GM12878 (cell line): ENCODE results near the gene GALNS. TPM values are rescaled to one million over a fixed set of nuclear protein-coding genes. Genes with fewer than 3 reads are reported as not detected.

Experiments used
- CBFB ChIP-seq: IDR thresholded peaks from 2 replicates; pipeline ENCODE4 v1.6.1; 2016; ENCODE audit warnings: antibody characterized with exemption, low read depth
- CBX5 ChIP-seq: sonication (generic); IDR thresholded peaks from 2 replicates; pipeline ENCODE4 v1.6.1; 2016; ENCODE audit warnings: low read depth, moderate library complexity, mild to moderate bottlenecking, inconsistent platforms
- CREM ChIP-seq: IDR thresholded peaks from 2 replicates; pipeline ENCODE4 v1.6.1; 2014; ENCODE audit warnings: antibody characterized with exemption, low read depth
- EP300 ChIP-seq, 2 experiments: fragments of 150-350 bp in 1 of 2; IDR thresholded peaks; 2 replicates each; pipeline ENCODE4 v1.6.1; 2011 to 2012; ENCODE audit warnings: low read depth in 2 of 2, low read length in 2 of 2, borderline replicate concordance in 1 of 2, improper control_type of control experiment in 1 of 2, inconsistent platforms in 1 of 2; ENCODE audit not compliant: control insufficient read depth in 1 of 2
- HDAC2 ChIP-seq: fragments of 200-600 bp; sonication (generic); IDR thresholded peaks from 2 replicates; pipeline ENCODE4 v1.6.1; 2017
- IKZF2 ChIP-seq, 2 experiments: fragments of 450-650 bp; IDR thresholded peaks; 2 replicates each; pipeline ENCODE4 v1.6.1; 2017; ENCODE audit warnings: mild to moderate bottlenecking in 2 of 2, moderate library complexity in 2 of 2
- MYB ChIP-seq: fragments of 150-350 bp; IDR thresholded peaks from 2 replicates; pipeline ENCODE4 v1.6.1; 2014; ENCODE audit warnings: mild to moderate bottlenecking, low read depth, low read length, borderline replicate concordance
- RELA ChIP-seq: fragments of 450-650 bp; IDR thresholded peaks from 2 replicates; pipeline ENCODE4 v1.8.0; 2014; ENCODE audit warnings: borderline replicate concordance; ENCODE audit not compliant: partially characterized antibody
- TBL1XR1 ChIP-seq: IDR thresholded peaks from 2 replicates; pipeline ENCODE4 v1.6.1; 2012; ENCODE audit warnings: low read depth, low read length, improper control_type of control experiment
- TCF7 ChIP-seq: IDR thresholded peaks from 2 replicates; pipeline ENCODE4 v1.6.1; 2014; ENCODE audit warnings: antibody characterized with exemption, borderline replicate concordance
- polyA plus RNA-seq, 11 experiments: library from polyadenylated mRNA; depleted of rRNA in 4 of 11; unstranded in 6 of 11; stranded (reverse) in 5 of 11; fragments of >200 nt; fragmentation: Nextera tagmentation in 4 of 11; fragmentation: Illumina TruSeq in 1 of 11; extraction: Ambion mirVana in 4 of 11; extraction: Trizol in 1 of 11; gene quantifications; 1 replicate in 1 of 11; 2 replicates in 10 of 11; pipeline versions ENCODE4 v1.2.1 to v1.2.3, GENCODE V29; 2011 to 2016; ENCODE audit warnings: inconsistent platforms in 2 of 11, missing spikeins in 2 of 11, low read depth in 1 of 11
- total RNA-seq, 4 experiments: library from RNA; depleted of rRNA in 3 of 4; stranded (reverse); fragments of >200 nt in 3 of 4; fragmentation: Illumina TruSeq in 1 of 4; extraction: Trizol in 1 of 4; gene quantifications; 2 replicates each; pipeline versions ENCODE4 v1.2.1 to v1.2.3, GENCODE V29; 2013 to 2021
- TF ChIP-seq, protein P1 (sequence below): fragments of 450-650 bp; IDR thresholded peaks from 2 replicates; pipeline ENCODE4 v1.6.1; 2017; ENCODE audit warnings: mild to moderate bottlenecking, moderate library complexity
- TF ChIP-seq, protein P2 (sequence below): fragments of 450-650 bp; IDR thresholded peaks from 2 replicates; pipeline ENCODE4 v1.6.1; 2017; ENCODE audit warnings: mild to moderate bottlenecking, low read depth, inconsistent platforms; ENCODE audit not compliant: poor library complexity, severe bottlenecking
- TF ChIP-seq, protein P3 (sequence below): fragments of 450-650 bp; IDR thresholded peaks from 2 replicates; pipeline ENCODE4 v1.6.1; 2016; ENCODE audit warnings: mild to moderate bottlenecking
- TF ChIP-seq, protein P4 (sequence below): fragments of 150-350 bp; IDR thresholded peaks from 2 replicates; pipeline ENCODE4 v1.6.1; 2014; ENCODE audit warnings: mild to moderate bottlenecking, low read depth, low read length
- TF ChIP-seq, protein P5 (sequence below): fragments of 450-650 bp; IDR thresholded peaks from 2 replicates; pipeline ENCODE4 v1.6.1; 2017; ENCODE audit warnings: mild to moderate bottlenecking

Gene GALNS
- total and polyA plus RNA-seq, 10 of the 15 experiments (the other 5 are each of a cell fraction or from before 2014, with no cell fraction given): 0.37 to 12.4 (median 5.3) TPM

- TF ChIP-seq, protein P1, sequence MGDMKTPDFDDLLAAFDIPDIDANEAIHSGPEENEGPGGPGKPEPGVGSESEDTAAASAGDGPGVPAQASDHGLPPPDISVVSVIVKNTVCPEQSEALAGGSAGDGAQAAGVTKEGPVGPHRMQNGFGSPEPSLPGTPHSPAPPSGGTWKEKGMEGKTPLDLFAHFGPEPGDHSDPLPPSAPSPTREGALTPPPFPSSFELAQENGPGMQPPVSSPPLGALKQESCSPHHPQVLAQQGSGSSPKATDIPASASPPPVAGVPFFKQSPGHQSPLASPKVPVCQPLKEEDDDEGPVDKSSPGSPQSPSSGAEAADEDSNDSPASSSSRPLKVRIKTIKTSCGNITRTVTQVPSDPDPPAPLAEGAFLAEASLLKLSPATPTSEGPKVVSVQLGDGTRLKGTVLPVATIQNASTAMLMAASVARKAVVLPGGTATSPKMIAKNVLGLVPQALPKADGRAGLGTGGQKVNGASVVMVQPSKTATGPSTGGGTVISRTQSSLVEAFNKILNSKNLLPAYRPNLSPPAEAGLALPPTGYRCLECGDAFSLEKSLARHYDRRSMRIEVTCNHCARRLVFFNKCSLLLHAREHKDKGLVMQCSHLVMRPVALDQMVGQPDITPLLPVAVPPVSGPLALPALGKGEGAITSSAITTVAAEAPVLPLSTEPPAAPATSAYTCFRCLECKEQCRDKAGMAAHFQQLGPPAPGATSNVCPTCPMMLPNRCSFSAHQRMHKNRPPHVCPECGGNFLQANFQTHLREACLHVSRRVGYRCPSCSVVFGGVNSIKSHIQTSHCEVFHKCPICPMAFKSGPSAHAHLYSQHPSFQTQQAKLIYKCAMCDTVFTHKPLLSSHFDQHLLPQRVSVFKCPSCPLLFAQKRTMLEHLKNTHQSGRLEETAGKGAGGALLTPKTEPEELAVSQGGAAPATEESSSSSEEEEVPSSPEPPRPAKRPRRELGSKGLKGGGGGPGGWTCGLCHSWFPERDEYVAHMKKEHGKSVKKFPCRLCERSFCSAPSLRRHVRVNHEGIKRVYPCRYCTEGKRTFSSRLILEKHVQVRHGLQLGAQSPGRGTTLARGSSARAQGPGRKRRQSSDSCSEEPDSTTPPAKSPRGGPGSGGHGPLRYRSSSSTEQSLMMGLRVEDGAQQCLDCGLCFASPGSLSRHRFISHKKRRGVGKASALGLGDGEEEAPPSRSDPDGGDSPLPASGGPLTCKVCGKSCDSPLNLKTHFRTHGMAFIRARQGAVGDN: peak; percentile 46
- TF ChIP-seq TBL1XR1 (no peak), CREM (peak; percentile 72; the same call in 1 of the 2 replicates), IKZF2 (IDR thresholded peaks at IDR 0.05) (no peak), HDAC2 (no peak), CBFB (peak; percentile 32; the same call in 1 of the 2 replicates), CBX5 (no peak), EP300 (IDR thresholded peaks at IDR 0.05; ENCODE audit: borderline replicate concordance in 1 of 2, control insufficient read depth in 1 of 2, low read depth in 2 of 2, low read length in 2 of 2) (no peak), MYB (no peak), RELA (peak; percentile 30), TCF7 (no peak)
- TF ChIP-seq, protein P2, sequence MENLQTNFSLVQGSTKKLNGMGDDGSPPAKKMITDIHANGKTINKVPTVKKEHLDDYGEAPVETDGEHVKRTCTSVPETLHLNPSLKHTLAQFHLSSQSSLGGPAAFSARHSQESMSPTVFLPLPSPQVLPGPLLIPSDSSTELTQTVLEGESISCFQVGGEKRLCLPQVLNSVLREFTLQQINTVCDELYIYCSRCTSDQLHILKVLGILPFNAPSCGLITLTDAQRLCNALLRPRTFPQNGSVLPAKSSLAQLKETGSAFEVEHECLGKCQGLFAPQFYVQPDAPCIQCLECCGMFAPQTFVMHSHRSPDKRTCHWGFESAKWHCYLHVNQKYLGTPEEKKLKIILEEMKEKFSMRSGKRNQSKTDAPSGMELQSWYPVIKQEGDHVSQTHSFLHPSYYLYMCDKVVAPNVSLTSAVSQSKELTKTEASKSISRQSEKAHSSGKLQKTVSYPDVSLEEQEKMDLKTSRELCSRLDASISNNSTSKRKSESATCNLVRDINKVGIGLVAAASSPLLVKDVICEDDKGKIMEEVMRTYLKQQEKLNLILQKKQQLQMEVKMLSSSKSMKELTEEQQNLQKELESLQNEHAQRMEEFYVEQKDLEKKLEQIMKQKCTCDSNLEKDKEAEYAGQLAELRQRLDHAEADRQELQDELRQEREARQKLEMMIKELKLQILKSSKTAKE: no peak
- TF ChIP-seq, protein P3, sequence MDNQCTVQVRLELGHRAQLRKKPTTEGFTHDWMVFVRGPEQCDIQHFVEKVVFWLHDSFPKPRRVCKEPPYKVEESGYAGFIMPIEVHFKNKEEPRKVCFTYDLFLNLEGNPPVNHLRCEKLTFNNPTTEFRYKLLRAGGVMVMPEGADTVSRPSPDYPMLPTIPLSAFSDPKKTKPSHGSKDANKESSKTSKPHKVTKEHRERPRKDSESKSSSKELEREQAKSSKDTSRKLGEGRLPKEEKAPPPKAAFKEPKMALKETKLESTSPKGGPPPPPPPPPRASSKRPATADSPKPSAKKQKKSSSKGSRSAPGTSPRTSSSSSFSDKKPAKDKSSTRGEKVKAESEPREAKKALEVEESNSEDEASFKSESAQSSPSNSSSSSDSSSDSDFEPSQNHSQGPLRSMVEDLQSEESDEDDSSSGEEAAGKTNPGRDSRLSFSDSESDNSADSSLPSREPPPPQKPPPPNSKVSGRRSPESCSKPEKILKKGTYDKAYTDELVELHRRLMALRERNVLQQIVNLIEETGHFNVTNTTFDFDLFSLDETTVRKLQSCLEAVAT: no peak; the same call in 1 of the 2 replicates
- TF ChIP-seq, protein P4, sequence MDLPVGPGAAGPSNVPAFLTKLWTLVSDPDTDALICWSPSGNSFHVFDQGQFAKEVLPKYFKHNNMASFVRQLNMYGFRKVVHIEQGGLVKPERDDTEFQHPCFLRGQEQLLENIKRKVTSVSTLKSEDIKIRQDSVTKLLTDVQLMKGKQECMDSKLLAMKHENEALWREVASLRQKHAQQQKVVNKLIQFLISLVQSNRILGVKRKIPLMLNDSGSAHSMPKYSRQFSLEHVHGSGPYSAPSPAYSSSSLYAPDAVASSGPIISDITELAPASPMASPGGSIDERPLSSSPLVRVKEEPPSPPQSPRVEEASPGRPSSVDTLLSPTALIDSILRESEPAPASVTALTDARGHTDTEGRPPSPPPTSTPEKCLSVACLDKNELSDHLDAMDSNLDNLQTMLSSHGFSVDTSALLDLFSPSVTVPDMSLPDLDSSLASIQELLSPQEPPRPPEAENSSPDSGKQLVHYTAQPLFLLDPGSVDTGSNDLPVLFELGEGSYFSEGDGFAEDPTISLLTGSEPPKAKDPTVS: no peak
- TF ChIP-seq, protein P5, sequence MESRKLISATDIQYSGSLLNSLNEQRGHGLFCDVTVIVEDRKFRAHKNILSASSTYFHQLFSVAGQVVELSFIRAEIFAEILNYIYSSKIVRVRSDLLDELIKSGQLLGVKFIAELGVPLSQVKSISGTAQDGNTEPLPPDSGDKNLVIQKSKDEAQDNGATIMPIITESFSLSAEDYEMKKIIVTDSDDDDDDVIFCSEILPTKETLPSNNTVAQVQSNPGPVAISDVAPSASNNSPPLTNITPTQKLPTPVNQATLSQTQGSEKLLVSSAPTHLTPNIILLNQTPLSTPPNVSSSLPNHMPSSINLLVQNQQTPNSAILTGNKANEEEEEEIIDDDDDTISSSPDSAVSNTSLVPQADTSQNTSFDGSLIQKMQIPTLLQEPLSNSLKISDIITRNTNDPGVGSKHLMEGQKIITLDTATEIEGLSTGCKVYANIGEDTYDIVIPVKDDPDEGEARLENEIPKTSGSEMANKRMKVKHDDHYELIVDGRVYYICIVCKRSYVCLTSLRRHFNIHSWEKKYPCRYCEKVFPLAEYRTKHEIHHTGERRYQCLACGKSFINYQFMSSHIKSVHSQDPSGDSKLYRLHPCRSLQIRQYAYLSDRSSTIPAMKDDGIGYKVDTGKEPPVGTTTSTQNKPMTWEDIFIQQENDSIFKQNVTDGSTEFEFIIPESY: no peak
Measured at GRCh38 chr16:88810912-88811768, 45.6 kb downstream of the GALNS start (continued).
